HG02610 (cell line): ENCODE measurements around the gene RBMXL3.

Experiments
- ATAC-seq: cut with Tn5 transposase; IDR thresholded peaks from one replicate; pipeline ENCODE4 v1.9.1; 2021; ENCODE audit warnings: mild to moderate bottlenecking, moderate library complexity; ENCODE audit not compliant: unreplicated experiment

The RBMXL3 gene

DNA sequence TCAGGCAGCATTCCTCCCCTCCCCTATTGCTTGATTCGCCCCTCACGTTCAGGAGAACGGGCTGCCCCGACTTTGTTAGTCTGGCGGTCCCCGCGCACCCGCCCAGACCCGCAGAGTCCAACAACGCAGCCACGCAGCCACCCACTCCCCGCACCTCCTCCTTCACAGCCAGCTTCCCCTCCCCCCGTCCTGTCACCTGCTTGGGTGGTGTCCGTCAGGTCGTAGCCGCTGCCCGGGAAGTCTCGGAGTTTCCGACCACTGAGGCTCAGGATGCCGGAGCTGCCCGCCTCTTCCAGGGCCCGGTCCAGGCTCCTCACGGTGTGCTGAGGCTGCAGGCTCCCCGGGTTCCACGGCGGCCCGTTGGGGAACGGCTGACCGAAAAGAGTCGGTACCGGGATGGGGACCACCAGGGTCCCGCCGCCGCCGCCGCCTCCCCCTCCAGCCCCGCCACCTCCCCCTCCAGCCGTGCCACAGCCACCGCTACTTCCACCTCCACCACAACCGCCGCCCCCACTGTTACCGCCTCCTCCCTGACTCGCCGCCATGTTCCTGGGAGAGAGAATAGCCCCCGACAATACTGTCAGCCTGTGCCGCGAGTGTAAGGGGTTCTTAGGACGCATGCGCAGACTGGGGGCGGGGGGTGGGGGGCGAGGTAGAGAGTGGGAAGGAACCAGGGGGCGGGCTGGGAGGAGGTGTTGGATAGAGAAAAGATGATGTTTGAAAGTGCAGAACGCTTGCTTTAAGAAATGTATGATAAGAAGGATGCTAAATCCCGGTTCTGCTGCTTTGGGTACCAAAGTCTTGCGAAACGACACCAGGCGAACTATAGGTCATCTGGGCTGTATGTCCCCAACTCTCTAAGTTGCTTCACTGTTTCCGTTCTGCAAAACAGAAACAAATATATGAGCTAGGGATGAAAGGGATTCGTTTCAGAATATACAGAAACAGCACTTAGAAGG, 44.6 kb downstream of the RBMXL3 start, which contains the start of gene LRCH2:
TSS of gene LRCH2 (minus strand) at position 600 of the 959 bp plus-strand sequence. CDS start at position 545, 55 bp downstream.
- ATAC-seq = no peak

DNA sequence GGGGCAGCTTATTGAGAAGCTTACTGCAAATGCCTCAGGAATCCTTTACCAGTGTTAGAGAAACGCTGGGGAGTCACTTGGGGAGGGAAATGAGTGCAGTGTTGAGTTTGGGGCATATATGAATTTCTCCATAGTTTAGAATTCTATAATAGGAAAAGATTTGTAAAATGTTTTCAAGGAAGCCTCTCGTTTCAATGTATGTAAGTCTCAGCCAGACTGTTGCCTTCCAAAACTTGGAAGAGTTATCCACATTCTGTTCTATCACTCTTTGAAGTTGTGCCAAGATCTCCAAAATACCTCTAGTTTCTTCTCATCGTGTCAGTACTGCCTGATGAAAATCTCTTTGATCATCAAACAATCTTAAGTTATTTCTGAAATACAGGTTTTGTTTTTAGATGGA, 45.3 kb downstream of the RBMXL3 start:
- ATAC-seq = no peak

DNA sequence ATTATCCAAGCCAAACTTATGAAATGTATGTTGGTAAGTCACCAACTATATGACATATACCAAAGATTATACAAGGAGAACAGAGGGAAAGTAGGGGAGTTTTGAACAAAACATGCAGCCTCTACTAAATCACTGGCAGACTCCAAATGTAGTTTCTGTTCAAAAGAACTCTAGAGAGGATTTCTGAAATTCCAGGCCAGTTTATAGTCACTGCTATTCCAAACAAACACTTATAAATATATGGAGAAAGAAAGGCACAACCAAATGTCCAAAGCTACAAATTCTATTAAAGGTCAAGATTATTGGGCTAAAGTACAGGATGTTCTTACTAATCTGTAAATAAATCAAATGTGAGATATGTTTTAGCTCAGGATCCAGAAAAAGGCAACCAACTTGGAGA, 47.4 kb downstream of the RBMXL3 start:
- ATAC-seq = no peak

DNA sequence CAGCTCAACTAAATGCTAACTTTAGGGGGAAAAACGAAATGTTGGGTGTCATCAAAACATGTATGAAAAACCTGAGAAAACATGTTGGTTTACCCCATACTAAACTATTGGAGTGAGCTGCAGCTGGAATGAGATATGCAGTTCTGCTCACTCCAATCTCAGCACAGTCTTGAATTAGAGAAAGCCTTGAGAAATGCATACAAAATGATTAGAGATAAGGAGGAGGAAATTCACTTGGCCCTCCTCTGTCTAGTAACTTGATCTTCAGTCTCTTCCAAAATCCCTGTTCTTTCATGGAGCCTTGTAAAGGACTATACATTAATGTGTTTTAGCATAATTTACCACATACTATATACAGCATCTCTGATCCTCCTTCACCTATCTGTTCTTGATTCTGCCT, 47.8 kb downstream of the RBMXL3 start:
- no peak for ATAC-seq
